B cell (primary cell): ENCODE results near the gene OSM. TPM values are rescaled to one million over a fixed set of nuclear protein-coding genes. Genes with fewer than 3 reads are reported as not detected.

Source experiments
- ATAC-seq: fragments of 200-7000 bp; cut with Tn5 transposase; one replicate; pipeline ENCODE4 v1.10.0; 2021; ENCODE audit warnings: low read depth, mild to moderate bottlenecking, moderate number of reproducible peaks, moderate library complexity
- CTCF ChIA-PET: fragments of 350-600 bp; sonication (Branson Sonifier 250); formaldehyde crosslinking; loops from one replicate; lab custom pipeline; 2021; ENCODE audit warnings: antibody characterized with exemption, inconsistent platforms; lab: Charles Lee
- POLR2A ChIA-PET: fragments of 350-600 bp; sonication (Branson Sonifier 250); formaldehyde crosslinking; loops from one replicate; lab custom pipeline; 2021; ENCODE audit warnings: antibody characterized with exemption; lab: Charles Lee
- DNase-seq: peaks from one replicate; pipeline ENCODE4 v3.0.0; 2013
- H2AFZ ChIP-seq: 2 replicates; pipeline ENCODE4 v1.6.1; 2012; ENCODE audit warnings: mild to moderate bottlenecking, low read depth, low read length; ENCODE audit not compliant: insufficient read depth, poor library complexity, severe bottlenecking
- H3K27ac ChIP-seq, 2 donors: 1 replicate in 1 of 2; 2 replicates in 1 of 2; pipeline ENCODE4 v1.5.1; 2012 to 2013; ENCODE audit warnings: low read length in 2 of 2, mild to moderate bottlenecking in 2 of 2, moderate library complexity in 1 of 2
- H3K27me3 ChIP-seq, 4 experiments: fragments of 200-600 bp in 1 of 4; sonication (generic) in 1 of 4; replicated peaks in 1 of 4; 1 replicate in 2 of 4; 2 replicates in 2 of 4; pipeline versions ENCODE4 v1.6.1 to v1.7.0; 2013 to 2016; ENCODE audit warnings: low read length in 3 of 4, mild to moderate bottlenecking in 2 of 4, mixed read lengths in 1 of 4, moderate library complexity in 1 of 4; ENCODE audit not compliant: insufficient read depth in 4 of 4, control insufficient read depth in 3 of 4; ENCODE audit errors: control extremely low read depth in 1 of 4
- H3K36me3 ChIP-seq, 2 experiments: replicated peaks in 1 of 2; 1 replicate in 1 of 2; 2 replicates in 1 of 2; pipeline versions ENCODE4 v1.6.1 to v1.7.1; 2013; ENCODE audit warnings: low read length in 1 of 2; ENCODE audit not compliant: insufficient read depth in 2 of 2, control insufficient read depth in 1 of 2; ENCODE audit errors: control extremely low read depth in 1 of 2, extremely low read depth in 1 of 2
- H3K4me1 ChIP-seq, 2 donors: fragments of 200-600 bp in 1 of 2; sonication (generic) in 1 of 2; 1 replicate in 1 of 2; 2 replicates in 1 of 2; pipeline versions ENCODE4 v1.5.1 to v1.6.1; 2013 to 2017; ENCODE audit warnings: low read length in 2 of 2; ENCODE audit not compliant: control insufficient read depth in 2 of 2, insufficient read depth in 2 of 2
- H3K4me2 ChIP-seq: replicated peaks from 2 replicates; pipeline ENCODE3; 2012; ENCODE audit warnings: mild to moderate bottlenecking, low read depth, low read length; ENCODE audit not compliant: poor library complexity, severe bottlenecking
- H3K4me3 ChIP-seq, 5 experiments: fragments of 200-600 bp in 1 of 5; sonication (generic) in 1 of 5; 1 replicate in 3 of 5; 2 replicates in 2 of 5; pipeline versions ENCODE4 v1.5.1 to v1.7.0; 2011 to 2016; ENCODE audit warnings: low read length in 4 of 5, mild to moderate bottlenecking in 4 of 5, low read depth in 2 of 5, control low read depth in 1 of 5, moderate library complexity in 1 of 5; ENCODE audit not compliant: insufficient read depth in 1 of 5; ENCODE audit errors: control extremely low read depth in 1 of 5, extremely low read depth in 1 of 5
- H3K79me2 ChIP-seq: fragments of 200-600 bp; sonication (generic); one replicate; pipeline ENCODE4 v1.6.0; 2016; ENCODE audit warnings: low read length; ENCODE audit not compliant: control insufficient read depth, insufficient read depth
- H3K9ac ChIP-seq: fragments of 200-600 bp; sonication (generic); 2 replicates; pipeline ENCODE4 v1.6.1; 2017; ENCODE audit warnings: mild to moderate bottlenecking, low read length, moderate library complexity
- H3K9me3 ChIP-seq, 3 donors: one replicate each; pipeline versions ENCODE4 v1.6.1 to v1.7.1; 2013; ENCODE audit warnings: low read length in 2 of 3; ENCODE audit not compliant: control insufficient read depth in 2 of 3, insufficient read depth in 1 of 3; ENCODE audit errors: control extremely low read depth in 1 of 3
- H4K20me1 ChIP-seq: 2 replicates; pipeline ENCODE4 v1.6.0; 2012; ENCODE audit warnings: mild to moderate bottlenecking, low read length; ENCODE audit not compliant: insufficient read depth, control insufficient read depth, poor library complexity, severe bottlenecking
- H3K27ac Mint-ChIP-seq: one replicate; pipeline ENCODE4 v1.8.0; 2021; ENCODE audit warnings: mixed read lengths
- H3K27me3 Mint-ChIP-seq: one replicate; pipeline ENCODE4 v1.8.0; 2021; ENCODE audit warnings: mixed read lengths
- H3K4me1 Mint-ChIP-seq: one replicate; pipeline ENCODE4 v1.8.0; 2021; ENCODE audit warnings: mixed read lengths
- H3K4me3 Mint-ChIP-seq: one replicate; pipeline ENCODE4 v1.8.0; 2021; ENCODE audit warnings: mixed read lengths
- H3K9me3 Mint-ChIP-seq: one replicate; pipeline ENCODE4 v1.8.0; 2022; ENCODE audit warnings: mixed read lengths; ENCODE audit not compliant: insufficient read depth
- CTCF ChIP-seq: fragments of 200-600 bp; IDR thresholded peaks from one replicate; pipeline ENCODE4 v1.8.0; 2022; ENCODE audit warnings: antibody characterized with exemption, mild to moderate bottlenecking
- EZH2 ChIP-seq: IDR thresholded peaks from 2 replicates; pipeline ENCODE4 v1.6.1; 2012; ENCODE audit warnings: borderline replicate concordance, low read depth, mild to moderate bottlenecking, moderate library complexity, low read length; ENCODE audit not compliant: insufficient read depth, poor library complexity, severe bottlenecking
- WGBS: methylation state at CpG from one replicate; pipeline ENCODE4 v1.1.5; 2013; ENCODE audit warnings: missing lambda C conversion rate; ENCODE audit not compliant: insufficient coverage; 5-methylcytosine and 5-hydroxymethylcytosine counted together
- intact Hi-C: fragments of 100-400 bp; cut with micrococcal nuclease; formaldehyde crosslinking; loops from one replicate; pipeline ENCODE4 v1.10.0; 2022
- polyA plus RNA-seq: library from polyadenylated mRNA; depleted of rRNA; stranded (reverse); fragments of >200 nt; gene quantifications from 2 replicates; pipeline ENCODE4 v1.2.3, GENCODE V29; 2012
- total RNA-seq, 2 donors: library from RNA; stranded (reverse); fragments of 120-200 nt in 1 of 2; gene quantifications; 1 replicate in 1 of 2; 2 replicates in 1 of 2; pipeline versions ENCODE4 v1.2.3 to v1.2.4, GENCODE V29; 2013 to 2022

Gene OSM
- total and polyA plus RNA-seq, 2 donors (not counting 1 experiment from before 2014, with no cell fraction given) = 1.8 to 12.5 TPM

- ATAC-seq (no peak), DNase-seq (no peak)
- Histone ChIP-seq H3K27me3 (peaks cover 0 to 26% (median 1%) of the 10 kb centered on the region in 4 experiments), H3K9me3 (no peaks in the 10 kb centered on the region), H3K36me3 (no peaks in the 10 kb centered on the region), H3K4me1 (peaks cover 3 to 8% of the 10 kb centered on the region in 2 donors), H3K4me2 (no peak overlapping the region), H4K20me1 (no peaks in the 10 kb centered on the region), H2AFZ (no peak overlapping the region), H3K79me2 (no peaks in the 10 kb centered on the region), H3K27ac (no peak overlapping the region), H3K9ac (no peak overlapping the region), H3K4me3 (no peak overlapping the region)
- intact Hi-C loops = no loop called here
- H3K4me3 Mint-ChIP-seq = no peak overlapping the region
- no peak overlapping the region for H3K27ac Mint-ChIP-seq
- no peak for TF ChIP-seq CTCF
- no peak for TF ChIP-seq EZH2
- H3K9me3 Mint-ChIP-seq = no peaks in the 10 kb centered on the region
- peaks cover 38% of the 10 kb centered on the region for H3K27me3 Mint-ChIP-seq
- ChIA-PET POLR2A (no interaction called here), CTCF (interaction anchor here (0.6 to 1.4 kb wide), 6 partner anchors 10 to 169 kb away, joined by 3 to 9 read pairs (median 4); no protein-coding TSS in a partner anchor)
- 44% methylated on average over 9 of the region's 14 CpGs for WGBS
- H3K4me1 Mint-ChIP-seq = peaks cover 9% of the 10 kb centered on the region
These were observed 11.1 kb upstream of the OSM start for GRCh38 chr22:30277547-30278344.

GRCh38 chr22:30276039-30276438, 9.4 kb upstream of the OSM start:
- H3K4me1 Mint-ChIP-seq = peaks cover 9% of the 10 kb centered on the region
- DNase-seq = no peak
- CTCF ChIA-PET = interaction anchor here (0.7 kb wide), 1 partner anchor 21 kb away, joined by 3 read pairs; no protein-coding TSS in a partner anchor
- intact Hi-C loops = no loop called here
- Histone ChIP-seq H3K27ac (no peak overlapping the region), H3K4me1 (peaks cover 3 to 8% of the 10 kb centered on the region in 2 donors), H3K9me3 (no peaks in the 10 kb centered on the region), H4K20me1 (no peaks in the 10 kb centered on the region), H3K9ac (no peak overlapping the region), H3K27me3 (peaks cover 0 to 26% (median 1%) of the 10 kb centered on the region in 4 experiments), H2AFZ (no peak overlapping the region), H3K36me3 (no peaks in the 10 kb centered on the region), H3K4me2 (peak overlapping the region; percentile 52), H3K79me2 (no peaks in the 10 kb centered on the region), H3K4me3 (no peak overlapping the region)
- 10% methylated on average over 7 of the region's 8 CpGs for WGBS
- peaks cover 38% of the 10 kb centered on the region for H3K27me3 Mint-ChIP-seq
- no peak for ATAC-seq
- TF ChIP-seq EZH2 (no peak), CTCF (no peak)
- POLR2A ChIA-PET = no interaction called here
- peak overlapping the region; percentile 19 for H3K4me3 Mint-ChIP-seq
- no peak overlapping the region for H3K27ac Mint-ChIP-seq
- H3K9me3 Mint-ChIP-seq = no peaks in the 10 kb centered on the region
